Stimulated activated effector memory CD8-positive, alpha-beta T cell treated with anti-CD3 and anti-CD28 coated beads, Interleukin-12 subunit alpha, Interleukin-12 subunit beta, amount 100 ng/mL, for 72 hours (primary cell): ENCODE results near the gene ISM1.

Experiments
- ATAC-seq: fragments of 150-1000 bp; cut with Tn5 transposase; 2 replicates; pipeline ENCODE4 v1.10.0; 2021
- DNase-seq, 2 donors: peaks; one replicate each; pipeline ENCODE4 v3.0.0; 2021 to 2022; ENCODE audit warnings: low spot score in 2 of 2
- H3K27ac Mint-ChIP-seq: one replicate; pipeline ENCODE4 v1.8.0; 2022; ENCODE audit warnings: mild to moderate bottlenecking, mixed read lengths
- H3K36me3 Mint-ChIP-seq: one replicate; pipeline ENCODE4 v1.8.0; 2022; ENCODE audit warnings: mild to moderate bottlenecking, mixed read lengths
- H3K4me1 Mint-ChIP-seq: one replicate; pipeline ENCODE4 v1.8.0; 2022; ENCODE audit warnings: mixed read lengths
- H3K4me3 Mint-ChIP-seq: one replicate; pipeline ENCODE4 v1.8.0; 2022; ENCODE audit warnings: mild to moderate bottlenecking, mixed read lengths
- H3K9me3 Mint-ChIP-seq: one replicate; pipeline ENCODE4 v1.8.0; 2022; ENCODE audit warnings: mixed read lengths

Gene ISM1

GRCh38 chr20:13278812-13279570 is 57.9 kb downstream of the ISM1 start:
- Mint-ChIP-seq H3K9me3 (no peaks in the 10 kb centered on the region), H3K4me1 (no peaks in the 10 kb centered on the region), H3K27ac (no peak overlapping the region), H3K36me3 (no peaks in the 10 kb centered on the region), H3K4me3 (no peak overlapping the region)
- ATAC-seq (no peak), DNase-seq (no peak)

- no peak overlapping the region for H3K4me3 Mint-ChIP-seq
- H3K27ac Mint-ChIP-seq = no peak overlapping the region
- H3K36me3 Mint-ChIP-seq = no peaks in the 10 kb centered on the region
- DNase-seq (no peak), ATAC-seq (no peak)
- H3K4me1 Mint-ChIP-seq = no peaks in the 10 kb centered on the region
- H3K9me3 Mint-ChIP-seq = no peaks in the 10 kb centered on the region
These were observed 59.7 kb downstream of the ISM1 start for GRCh38 chr20:13280609-13281324.

- Mint-ChIP-seq H3K4me1 (no peaks in the 10 kb centered on the region), H3K36me3 (no peaks in the 10 kb centered on the region), H3K27ac (no peak overlapping the region), H3K4me3 (no peak overlapping the region), H3K9me3 (no peaks in the 10 kb centered on the region)
- ATAC-seq = no peak
- no peak for DNase-seq
These were observed 63.1 kb downstream of the ISM1 start for GRCh38 chr20:13283869-13284829.

GRCh38 chr20:13284830-13285229 is 63.8 kb downstream of the ISM1 start:
- no peak overlapping the region for H3K4me3 Mint-ChIP-seq
- no peak for ATAC-seq
- H3K4me1 Mint-ChIP-seq = no peaks in the 10 kb centered on the region
- no peak overlapping the region for H3K27ac Mint-ChIP-seq
- DNase-seq = no peak
- H3K36me3 Mint-ChIP-seq = no peaks in the 10 kb centered on the region
- no peaks in the 10 kb centered on the region for H3K9me3 Mint-ChIP-seq

GRCh38 chr20:13285408-13285807 is 64.3 kb downstream of the ISM1 start:
- Mint-ChIP-seq H3K4me3 (no peak overlapping the region), H3K36me3 (no peaks in the 10 kb centered on the region), H3K27ac (no peak overlapping the region), H3K4me1 (no peaks in the 10 kb centered on the region), H3K9me3 (no peaks in the 10 kb centered on the region)
- no peak for ATAC-seq
- no peak for DNase-seq

GRCh38 chr20:13286052-13286451 is 65.0 kb downstream of the ISM1 start:
- DNase-seq (no peak), ATAC-seq (no peak)
- Mint-ChIP-seq H3K9me3 (no peaks in the 10 kb centered on the region), H3K4me1 (no peaks in the 10 kb centered on the region), H3K27ac (no peak overlapping the region), H3K4me3 (no peak overlapping the region), H3K36me3 (no peaks in the 10 kb centered on the region)

GRCh38 chr20:13286607-13287006 is 65.5 kb downstream of the ISM1 start:
- H3K36me3 Mint-ChIP-seq = no peaks in the 10 kb centered on the region
- no peak overlapping the region for H3K27ac Mint-ChIP-seq
- ATAC-seq = no peak
- DNase-seq = no peak
- H3K4me1 Mint-ChIP-seq = no peaks in the 10 kb centered on the region
- no peaks in the 10 kb centered on the region for H3K9me3 Mint-ChIP-seq
- H3K4me3 Mint-ChIP-seq = no peak overlapping the region

- Mint-ChIP-seq H3K4me1 (no peaks in the 10 kb centered on the region), H3K27ac (no peak overlapping the region), H3K9me3 (no peaks in the 10 kb centered on the region), H3K36me3 (no peaks in the 10 kb centered on the region), H3K4me3 (no peak overlapping the region)
- DNase-seq (no peak), ATAC-seq (no peak)
These were observed 67.3 kb downstream of the ISM1 start for GRCh38 chr20:13288357-13288756.

GRCh38 chr20:13289031-13289430 is 68.0 kb downstream of the ISM1 start:
- DNase-seq (no peak), ATAC-seq (no peak)
- no peak overlapping the region for H3K4me3 Mint-ChIP-seq
- H3K36me3 Mint-ChIP-seq = no peaks in the 10 kb centered on the region
- no peaks in the 10 kb centered on the region for H3K9me3 Mint-ChIP-seq
- no peaks in the 10 kb centered on the region for H3K4me1 Mint-ChIP-seq
- no peak overlapping the region for H3K27ac Mint-ChIP-seq

GRCh38 chr20:13290724-13291123 is 69.7 kb downstream of the ISM1 start:
- no peaks in the 10 kb centered on the region for H3K9me3 Mint-ChIP-seq
- ATAC-seq (no peak), DNase-seq (no peak)
- no peaks in the 10 kb centered on the region for H3K4me1 Mint-ChIP-seq
- no peak overlapping the region for H3K4me3 Mint-ChIP-seq
- H3K36me3 Mint-ChIP-seq = no peaks in the 10 kb centered on the region
- H3K27ac Mint-ChIP-seq = no peak overlapping the region

GRCh38 chr20:13291157-13291556 is 70.1 kb downstream of the ISM1 start:
- no peaks in the 10 kb centered on the region for H3K9me3 Mint-ChIP-seq
- no peaks in the 10 kb centered on the region for H3K36me3 Mint-ChIP-seq
- H3K4me3 Mint-ChIP-seq = no peak overlapping the region
- H3K27ac Mint-ChIP-seq = no peak overlapping the region
- no peak for ATAC-seq
- no peaks in the 10 kb centered on the region for H3K4me1 Mint-ChIP-seq
- no peak for DNase-seq

- Mint-ChIP-seq H3K9me3 (no peaks in the 10 kb centered on the region), H3K4me1 (no peaks in the 10 kb centered on the region), H3K27ac (no peak overlapping the region), H3K36me3 (no peaks in the 10 kb centered on the region), H3K4me3 (no peak overlapping the region)
- ATAC-seq (no peak), DNase-seq (no peak)
These were observed 71.3 kb downstream of the ISM1 start for GRCh38 chr20:13292201-13292885.

- no peak overlapping the region for H3K4me3 Mint-ChIP-seq
- ATAC-seq = no peak
- no peaks in the 10 kb centered on the region for H3K36me3 Mint-ChIP-seq
- H3K4me1 Mint-ChIP-seq = no peaks in the 10 kb centered on the region
- no peaks in the 10 kb centered on the region for H3K9me3 Mint-ChIP-seq
- H3K27ac Mint-ChIP-seq = no peak overlapping the region
- no peak for DNase-seq
These were observed 73.4 kb downstream of the ISM1 start for GRCh38 chr20:13294522-13294921.

GRCh38 chr20:13295637-13296036 is 74.6 kb downstream of the ISM1 start:
- DNase-seq (no peak), ATAC-seq (no peak)
- Mint-ChIP-seq H3K4me3 (no peak overlapping the region), H3K27ac (no peak overlapping the region), H3K4me1 (no peaks in the 10 kb centered on the region), H3K9me3 (no peaks in the 10 kb centered on the region), H3K36me3 (no peaks in the 10 kb centered on the region)

GRCh38 chr20:13296070-13296469 is 75.0 kb downstream of the ISM1 start:
- Mint-ChIP-seq H3K4me1 (no peaks in the 10 kb centered on the region), H3K27ac (no peak overlapping the region), H3K9me3 (no peaks in the 10 kb centered on the region), H3K4me3 (no peak overlapping the region), H3K36me3 (no peaks in the 10 kb centered on the region)
- DNase-seq (no peak), ATAC-seq (no peak)
